Liver (tissue), 9 donors: Measurements from ENCODE around the gene RGS12. TPM values are rescaled to one million over a fixed set of nuclear protein-coding genes. Genes with fewer than 3 reads are reported as not detected.

Experiments
- DNase-seq: peaks from one replicate; pipeline ENCODE4 v3.0.0-alpha.2; 2017; ENCODE audit warnings: low spot score
- H3K27ac ChIP-seq, 2 donors: one replicate each; pipeline ENCODE4 v1.7.0; 2013; ENCODE audit warnings: inconsistent platforms in 2 of 2, low read length in 2 of 2, control low read depth in 1 of 2, low read depth in 1 of 2, mild to moderate bottlenecking in 1 of 2
- H3K27me3 ChIP-seq, 4 donors: one replicate each; pipeline versions ENCODE4 v1.6.1 to v1.7.0; 2013; ENCODE audit warnings: low read length in 3 of 4, inconsistent platforms in 1 of 4, mild to moderate bottlenecking in 1 of 4, moderate library complexity in 1 of 4; ENCODE audit not compliant: control insufficient read depth in 4 of 4, insufficient read depth in 4 of 4
- H3K36me3 ChIP-seq, 4 donors: one replicate each; pipeline versions ENCODE4 v1.6.1 to v1.7.0; 2013; ENCODE audit warnings: low read length in 3 of 4, mild to moderate bottlenecking in 3 of 4, low read depth in 1 of 4, moderate library complexity in 1 of 4; ENCODE audit not compliant: control insufficient read depth in 4 of 4, insufficient read depth in 3 of 4
- H3K4me1 ChIP-seq, 4 donors: one replicate each; pipeline versions ENCODE4 v1.6.1 to v1.7.0; 2013; ENCODE audit warnings: low read length in 3 of 4, mild to moderate bottlenecking in 3 of 4, moderate library complexity in 1 of 4; ENCODE audit not compliant: control insufficient read depth in 4 of 4, insufficient read depth in 4 of 4
- H3K4me3 ChIP-seq, 3 donors: one replicate each; pipeline versions ENCODE4 v1.6.1 to v1.7.0; 2013; ENCODE audit warnings: low read length in 3 of 3, control low read depth in 1 of 3, low read depth in 1 of 3, mild to moderate bottlenecking in 1 of 3
- H3K9ac ChIP-seq, 2 donors: one replicate each; pipeline ENCODE4 v1.7.0; 2013; ENCODE audit warnings: low read length in 2 of 2, mild to moderate bottlenecking in 2 of 2, moderate library complexity in 2 of 2, control low read depth in 1 of 2, low read depth in 1 of 2
- H3K9me3 ChIP-seq, 4 donors: one replicate each; pipeline versions ENCODE4 v1.6.1 to v1.7.0; 2013; ENCODE audit warnings: low read length in 3 of 4; ENCODE audit not compliant: control insufficient read depth in 4 of 4
- ATF3 ChIP-seq: IDR thresholded peaks from 2 replicates; pipeline ENCODE4 v1.6.1; 2016; ENCODE audit warnings: antibody characterized with exemption
- CTCF ChIP-seq: fragments of 150-350 bp; IDR thresholded peaks from 2 replicates; pipeline ENCODE4 v1.5.1; 2017; ENCODE audit warnings: improper control_type of control experiment, low read depth, low read length; ENCODE audit not compliant: missing input control
- EGR1 ChIP-seq, 2 donors: IDR thresholded peaks; 2 replicates each; pipeline ENCODE4 v1.6.1; 2016 to 2018; ENCODE audit warnings: antibody characterized with exemption in 2 of 2, low read depth in 2 of 2
- FOXA1 ChIP-seq: IDR thresholded peaks from 2 replicates; pipeline ENCODE4 v1.6.1; 2016; ENCODE audit warnings: antibody characterized with exemption
- GABPA ChIP-seq, 2 donors: IDR thresholded peaks in 1 of 2; conservative IDR thresholded peaks in 1 of 2; 2 replicates each; pipeline ENCODE4 v1.6.1; 2016; ENCODE audit warnings: antibody characterized with exemption in 2 of 2, mild to moderate bottlenecking in 1 of 2, moderate library complexity in 1 of 2
- HNF4A ChIP-seq, 2 donors: conservative IDR thresholded peaks; 2 replicates each; pipeline ENCODE4 v1.6.1; 2016; ENCODE audit warnings: antibody characterized with exemption in 2 of 2, mild to moderate bottlenecking in 2 of 2
- HNF4G ChIP-seq: IDR thresholded peaks from 2 replicates; pipeline ENCODE4 v1.6.1; 2016; ENCODE audit warnings: antibody characterized with exemption
- JUND ChIP-seq, 2 donors: IDR thresholded peaks; 2 replicates each; pipeline ENCODE4 v1.6.1; 2016; ENCODE audit warnings: antibody characterized with exemption in 2 of 2
- MAX ChIP-seq: IDR thresholded peaks from 2 replicates; pipeline ENCODE4 v1.6.1; 2016; ENCODE audit warnings: antibody characterized with exemption
- NR2F2 ChIP-seq: IDR thresholded peaks from 2 replicates; pipeline ENCODE4 v1.6.1; 2016; ENCODE audit warnings: antibody characterized with exemption
- RAD21 ChIP-seq, 2 donors: IDR thresholded peaks; 2 replicates each; pipeline ENCODE4 v1.6.1; 2016; ENCODE audit warnings: antibody characterized with exemption in 2 of 2, mild to moderate bottlenecking in 2 of 2
- RXRA ChIP-seq, 2 donors: IDR thresholded peaks; 2 replicates each; pipeline ENCODE4 v1.6.1; 2017 to 2018; ENCODE audit warnings: antibody characterized with exemption in 2 of 2, mild to moderate bottlenecking in 1 of 2
- SP1 ChIP-seq: IDR thresholded peaks from 2 replicates; pipeline ENCODE4 v1.6.1; 2018; ENCODE audit warnings: antibody characterized with exemption, mild to moderate bottlenecking
- TAF1 ChIP-seq: conservative IDR thresholded peaks from 2 replicates; pipeline ENCODE4 v1.6.1; 2016; ENCODE audit warnings: antibody characterized with exemption, mild to moderate bottlenecking
- YY1 ChIP-seq: IDR thresholded peaks from 2 replicates; pipeline ENCODE4 v1.6.1; 2016; ENCODE audit warnings: antibody characterized with exemption, mild to moderate bottlenecking
- ZBTB33 ChIP-seq: IDR thresholded peaks from 2 replicates; pipeline ENCODE4 v1.6.1; 2016; ENCODE audit warnings: antibody characterized with exemption
- WGBS: extraction: QIAGEN DNeasy Blood & Tissue Kit; methylation state at CpG from one replicate; pipeline ENCODE4 v1.1.7; 2013; 5-methylcytosine and 5-hydroxymethylcytosine counted together
- polyA plus RNA-seq, 2 donors: library from polyadenylated mRNA; stranded (reverse) in 1 of 2; unstranded in 1 of 2; fragments of 200-250 nt in 1 of 2; fragments of >200 nt in 1 of 2; fragmentation: Nextera tagmentation in 1 of 2; extraction: Ambion mirVana in 1 of 2; gene quantifications; one replicate each; pipeline versions ENCODE4 v1.2.1 to v1.2.3, GENCODE V29; 2013 to 2015
- total RNA-seq, 2 donors: library from RNA; depleted of rRNA; stranded (reverse); fragments of >200 nt; gene quantifications; one replicate each; pipeline ENCODE4 v1.2.3, GENCODE V29; 2014
- donor health status: healthy.
- donor health status: healthy.
- donor health status: healthy.
- donor health status: healthy.
- donor health status: healthy.

Gene RGS12
- total and polyA plus RNA-seq, 4 donors: 6.4 to 23.2 (median 11.5) TPM

GRCh38 chr4:3318561-3319021 lies 25.8 kb downstream of the RGS12 start:
- Histone ChIP-seq H3K9ac (no peak overlapping the region), H3K36me3 (peaks cover 0 to 6% (median 2%) of the 10 kb centered on the region in 4 donors), H3K4me1 (no peaks in the 10 kb centered on the region), H3K4me3 (no peak overlapping the region), H3K27ac (no peak overlapping the region), H3K27me3 (no peaks in the 10 kb centered on the region), H3K9me3 (no peaks in the 10 kb centered on the region)
- 84% methylated on average over 10 of the region's 10 CpGs for WGBS
- TF ChIP-seq CTCF (peak; percentile 5), GABPA (IDR thresholded peaks at IDR 0.05 in 1 of 2, conservative IDR thresholded peaks at IDR 0.05 in 1 of 2) (no peak), MAX (no peak), RAD21 (IDR thresholded peaks at IDR 0.05) (peak in 1 of 2 donors; percentile 45), RXRA (IDR thresholded peaks at IDR 0.05) (no peak), EGR1 (IDR thresholded peaks at IDR 0.05; ENCODE audit: low read depth in 2 of 2) (no peak), FOXA1 (no peak)
- DNase-seq: no peak

- no peak for DNase-seq
- Histone ChIP-seq H3K9me3 (no peaks in the 10 kb centered on the region), H3K9ac (no peak overlapping the region), H3K4me3 (no peak overlapping the region), H3K36me3 (peaks cover 0 to 6% (median 2%) of the 10 kb centered on the region in 4 donors), H3K27ac (no peak overlapping the region), H3K4me1 (no peaks in the 10 kb centered on the region), H3K27me3 (no peaks in the 10 kb centered on the region)
- 93% methylated on average over 21 of the region's 21 CpGs for WGBS
- TF ChIP-seq EGR1 (IDR thresholded peaks at IDR 0.05; ENCODE audit: low read depth in 2 of 2) (no peak), TAF1 (no peak), RXRA (IDR thresholded peaks at IDR 0.05) (no peak), YY1 (no peak), ATF3 (no peak), GABPA (IDR thresholded peaks at IDR 0.05 in 1 of 2, conservative IDR thresholded peaks at IDR 0.05 in 1 of 2) (no peak)
Measured at GRCh38 chr4:3320361-3321023, 27.7 kb downstream of the RGS12 start.

GRCh38 chr4:3321295-3321889 lies 28.6 kb downstream of the RGS12 start:
- DNase-seq: no peak
- Histone ChIP-seq H3K36me3 (peaks cover 0 to 4% (median 2%) of the 10 kb centered on the region in 4 donors), H3K4me3 (no peak overlapping the region), H3K27ac (no peak overlapping the region), H3K9ac (no peak overlapping the region), H3K4me1 (no peaks in the 10 kb centered on the region), H3K27me3 (no peaks in the 10 kb centered on the region), H3K9me3 (no peaks in the 10 kb centered on the region)
- 85% methylated on average over 14 of the region's 14 CpGs for WGBS
- TF ChIP-seq EGR1 (IDR thresholded peaks at IDR 0.05; ENCODE audit: low read depth in 2 of 2): no peak
- no peak for TF ChIP-seq HNF4G
- no peak for TF ChIP-seq TAF1
- no peak for TF ChIP-seq RXRA (IDR thresholded peaks at IDR 0.05)
- TF ChIP-seq NR2F2: no peak
- TF ChIP-seq CTCF: no peak
- no peak for TF ChIP-seq HNF4A (conservative IDR thresholded peaks at IDR 0.05)
- no peak for TF ChIP-seq ATF3
- TF ChIP-seq MAX: no peak
- TF ChIP-seq JUND (IDR thresholded peaks at IDR 0.05): no peak
- TF ChIP-seq RAD21 (IDR thresholded peaks at IDR 0.05): no peak
- no peak for TF ChIP-seq SP1
- TF ChIP-seq ZBTB33: no peak
- no peak for TF ChIP-seq YY1
